ENCODE data around the gene GNAS. TPM values are rescaled to one million over a fixed set of nuclear protein-coding genes. Genes with fewer than 3 reads are reported as not detected.

GNAS gene
- total RNA-seq, 1 donor from 2014 or later: 1,425 TPM

- H3K4me3 Mint-ChIP-seq: peak overlapping the region; percentile 56
- no peak for TF ChIP-seq CTCF (conservative IDR thresholded peaks at IDR 0.05)
- H3K36me3 Mint-ChIP-seq (ENCODE audit: low read depth): peaks cover 29% of the 10 kb centered on the region
- no peaks in the 10 kb centered on the region for H3K9me3 Mint-ChIP-seq
- H3K27ac Mint-ChIP-seq (ENCODE audit: unreplicated experiment): no peak overlapping the region
- H3K27me3 Mint-ChIP-seq (ENCODE audit: low read depth): no peaks in the 10 kb centered on the region
- no peak for DNase-seq (ENCODE audit: low read depth, low spot score)
- peaks cover 80% of the 10 kb centered on the region for H3K4me1 Mint-ChIP-seq
Observed at GRCh38 chr20:58901488-58902402, 49.2 kb downstream of the GNAS start.

- no peak for TF ChIP-seq CTCF (conservative IDR thresholded peaks at IDR 0.05)
- Mint-ChIP-seq H3K27ac (ENCODE audit: unreplicated experiment) (no peak overlapping the region), H3K36me3 (ENCODE audit: low read depth) (peaks cover 34% of the 10 kb centered on the region), H3K9me3 (no peaks in the 10 kb centered on the region), H3K4me1 (peaks cover 84% of the 10 kb centered on the region), H3K27me3 (ENCODE audit: low read depth) (no peaks in the 10 kb centered on the region), H3K4me3 (peak overlapping the region; percentile 15)
- no peak for DNase-seq (ENCODE audit: low read depth, low spot score)
Observed at GRCh38 chr20:58903614-58904013, 51.1 kb downstream of the GNAS start.

- Mint-ChIP-seq H3K4me1 (peaks cover 75% of the 10 kb centered on the region), H3K27me3 (ENCODE audit: low read depth) (no peaks in the 10 kb centered on the region), H3K9me3 (no peaks in the 10 kb centered on the region), H3K4me3 (no peak overlapping the region), H3K36me3 (ENCODE audit: low read depth) (peaks cover 41% of the 10 kb centered on the region), H3K27ac (ENCODE audit: unreplicated experiment) (no peak overlapping the region)
- no peak for TF ChIP-seq CTCF (conservative IDR thresholded peaks at IDR 0.05)
- DNase-seq (ENCODE audit: low read depth, low spot score): no peak
Observed at GRCh38 chr20:58905236-58905635, 52.7 kb downstream of the GNAS start.

GRCh38 chr20:58906111-58906510 lies 53.6 kb downstream of the GNAS start:
- H3K27me3 Mint-ChIP-seq (ENCODE audit: low read depth): no peaks in the 10 kb centered on the region
- H3K4me3 Mint-ChIP-seq: no peak overlapping the region
- peaks cover 46% of the 10 kb centered on the region for H3K36me3 Mint-ChIP-seq (ENCODE audit: low read depth)
- H3K27ac Mint-ChIP-seq (ENCODE audit: unreplicated experiment): no peak overlapping the region
- peaks cover 66% of the 10 kb centered on the region for H3K4me1 Mint-ChIP-seq
- DNase-seq (ENCODE audit: low read depth, low spot score): no peak
- H3K9me3 Mint-ChIP-seq: no peaks in the 10 kb centered on the region
- TF ChIP-seq CTCF (conservative IDR thresholded peaks at IDR 0.05): no peak

GRCh38 chr20:58906894-58907293 lies 54.4 kb downstream of the GNAS start:
- Mint-ChIP-seq H3K4me1 (peaks cover 58% of the 10 kb centered on the region), H3K36me3 (ENCODE audit: low read depth) (peaks cover 54% of the 10 kb centered on the region), H3K9me3 (no peaks in the 10 kb centered on the region), H3K4me3 (peak overlapping the region; percentile 35), H3K27me3 (ENCODE audit: low read depth) (no peaks in the 10 kb centered on the region), H3K27ac (ENCODE audit: unreplicated experiment) (no peak overlapping the region)
- no peak for DNase-seq (ENCODE audit: low read depth, low spot score)
- TF ChIP-seq CTCF (conservative IDR thresholded peaks at IDR 0.05): no peak

All from neural crest cell (in vitro differentiated cells).